Subcutaneous adipose tissue (tissue), 4 donors: ENCODE data around the gene BBS1. TPM values are rescaled to one million over a fixed set of nuclear protein-coding genes. Genes with fewer than 3 reads are reported as not detected.

Experiments used
- CTCF ChIP-seq: fragments of 450-650 bp; IDR thresholded peaks from one replicate; pipeline ENCODE4 v1.5.1; 2016; ENCODE audit warnings: low read depth, mild to moderate bottlenecking, control low read depth, antibody characterized with exemption, moderate library complexity
- total RNA-seq, 4 donors: library from RNA; depleted of rRNA; stranded (reverse); fragments of >200 nt; gene quantifications; one replicate each; pipeline ENCODE4 v1.1.0, GENCODE V29; 2016

The BBS1 gene
- total RNA-seq, 4 donors from 2014 or later, result 25.5 to 53.7 (median 39.3) TPM

GRCh38 chr11:66491315-66491935 lies 19.0 kb upstream of the BBS1 start:
- no peak for TF ChIP-seq CTCF

GRCh38 chr11:66492161-66492865 lies 18.1 kb upstream of the BBS1 start:
- no peak for TF ChIP-seq CTCF

GRCh38 chr11:66493130-66493529 lies 17.3 kb upstream of the BBS1 start:
- TF ChIP-seq CTCF, result no peak

GRCh38 chr11:66494458-66494857 lies 16.0 kb upstream of the BBS1 start:
- no peak for TF ChIP-seq CTCF

- TF ChIP-seq CTCF, result no peak
These were observed 15.5 kb upstream of the BBS1 start for GRCh38 chr11:66494935-66495334.

GRCh38 chr11:66495401-66495854 lies 15.0 kb upstream of the BBS1 start:
- TF ChIP-seq CTCF, result no peak

GRCh38 chr11:66497206-66497605 lies 13.2 kb upstream of the BBS1 start:
- no peak for TF ChIP-seq CTCF
